GM21528 (cell line): Measurements from ENCODE around the gene CLCN5.
A peak's percentile ranks its signal among the peaks of the same experiment; 100 is the strongest.

Source experiments
- ATAC-seq: cut with Tn5 transposase; IDR thresholded peaks from one replicate; pipeline ENCODE4 v1.9.1; 2021; ENCODE audit warnings: mild to moderate bottlenecking, moderate library complexity; ENCODE audit not compliant: unreplicated experiment, low FRiP score

CLCN5 gene

GRCh38 chrX:49922291-49923241, at the start of gene CLCN5:
TSS of gene CLCN5 (plus strand) at chrX:49922596. CDS start at chrX:49925299, 2,703 bp downstream.
- ATAC-seq: peak; percentile 95

GRCh38 chrX:49876750-49877149, 45.6 kb upstream of the CLCN5 start:
- no peak for ATAC-seq

- no peak for ATAC-seq
Measured at GRCh38 chrX:49877397-49878101, 44.8 kb upstream of the CLCN5 start.

GRCh38 chrX:49878128-49878833, 44.1 kb upstream of the CLCN5 start:
- no peak for ATAC-seq

- ATAC-seq: peak; percentile 94
Measured at GRCh38 chrX:49878834-49879655, 43.4 kb upstream of the CLCN5 start, which contains the start of gene USP27X. TSS of gene USP27X (plus strand) at chrX:49879484. CDS start at chrX:49880308, 824 bp downstream.

GRCh38 chrX:49879656-49880277, 42.6 kb upstream of the CLCN5 start:
- peak; percentile 26 for ATAC-seq

- ATAC-seq: no peak
Measured at GRCh38 chrX:49880668-49881067, 41.7 kb upstream of the CLCN5 start.

- ATAC-seq: no peak
Measured at GRCh38 chrX:49884290-49884862, 38.0 kb upstream of the CLCN5 start.

GRCh38 chrX:49892542-49892941, 29.9 kb upstream of the CLCN5 start:
- no peak for ATAC-seq

GRCh38 chrX:49896951-49897350, 25.4 kb upstream of the CLCN5 start:
- no peak for ATAC-seq

- no peak for ATAC-seq
Measured at GRCh38 chrX:49901048-49901447, 21.3 kb upstream of the CLCN5 start.

- no peak for ATAC-seq
Measured at GRCh38 chrX:49910344-49910743, 12.1 kb upstream of the CLCN5 start.

- no peak for ATAC-seq
Measured at GRCh38 chrX:49912086-49912485, 10.3 kb upstream of the CLCN5 start.

GRCh38 chrX:49912861-49913260, 9.5 kb upstream of the CLCN5 start:
- ATAC-seq: no peak

- ATAC-seq: peak; percentile 68
Measured at GRCh38 chrX:49915361-49916222, 6.8 kb upstream of the CLCN5 start.

GRCh38 chrX:49919617-49920016, 2.8 kb upstream of the CLCN5 start:
- no peak for ATAC-seq

- no peak for ATAC-seq
Measured at GRCh38 chrX:49921109-49921508, 1.3 kb upstream of the CLCN5 start.

- ATAC-seq: no peak
Measured at GRCh38 chrX:49925176-49925575, 2.8 kb downstream of the CLCN5 start.
